H9 (cell line): ENCODE data around the gene CXCR4. TPM values are rescaled to one million over a fixed set of nuclear protein-coding genes. Genes with fewer than 3 reads are reported as not detected.

Source experiments
- DNase-seq: peaks from one replicate; pipeline ENCODE4 v3.0.0-alpha.2; 2017
- H2AFZ ChIP-seq: one replicate; pipeline ENCODE4 v1.6.1; 2013; ENCODE audit warnings: mild to moderate bottlenecking, low read length, control low read depth, moderate library complexity
- H2AK5ac ChIP-seq: 2 replicates; pipeline ENCODE4 v1.6.1; 2013; ENCODE audit warnings: low read length, control low read depth, mixed read lengths; ENCODE audit not compliant: insufficient read length
- H2BK120ac ChIP-seq: one replicate; pipeline ENCODE4 v1.6.1; 2013; ENCODE audit warnings: low read depth, mild to moderate bottlenecking, low read length, control low read depth, inconsistent platforms; ENCODE audit not compliant: poor library complexity, severe bottlenecking
- H2BK12ac ChIP-seq: 2 replicates; pipeline ENCODE4 v1.6.1; 2013; ENCODE audit warnings: low read length, control low read depth, mixed read lengths, low read depth; ENCODE audit not compliant: insufficient read length
- H2BK15ac ChIP-seq: 2 replicates; pipeline ENCODE4 v1.6.1; 2013; ENCODE audit warnings: low read depth, low read length, control low read depth
- H2BK20ac ChIP-seq: one replicate; pipeline ENCODE4 v1.6.1; 2013; ENCODE audit warnings: low read depth, mild to moderate bottlenecking, low read length, control low read depth, inconsistent platforms; ENCODE audit not compliant: poor library complexity, severe bottlenecking
- H2BK5ac ChIP-seq: 2 replicates; pipeline ENCODE4 v1.6.1; 2013; ENCODE audit warnings: low read length, control low read depth, mixed read lengths; ENCODE audit not compliant: insufficient read length
- H3K14ac ChIP-seq: 2 replicates; pipeline ENCODE4 v1.6.1; 2013; ENCODE audit warnings: low read length, control low read depth; ENCODE audit not compliant: insufficient read depth
- H3K18ac ChIP-seq: 2 replicates; pipeline ENCODE4 v1.6.1; 2013; ENCODE audit warnings: low read depth, mild to moderate bottlenecking, mixed read lengths, low read length, control low read depth; ENCODE audit not compliant: insufficient read length
- H3K23ac ChIP-seq: 2 replicates; pipeline ENCODE4 v1.6.1; 2013; ENCODE audit warnings: low read length, control low read depth, mixed read lengths, low read depth; ENCODE audit not compliant: insufficient read length
- H3K23me2 ChIP-seq: 2 replicates; pipeline ENCODE4 v1.6.1; 2013; ENCODE audit warnings: low read depth, mild to moderate bottlenecking, mixed read lengths, low read length, control low read depth; ENCODE audit not compliant: insufficient read length, poor library complexity, severe bottlenecking
- H3K27ac ChIP-seq: 2 replicates; pipeline ENCODE4 v1.5.1; 2013; ENCODE audit warnings: low read length, control low read depth, mixed read lengths, low read depth; ENCODE audit not compliant: insufficient read length
- H3K27me3 ChIP-seq: 2 replicates; pipeline ENCODE4 v1.6.1; 2013; ENCODE audit warnings: low read length, control low read depth, inconsistent platforms; ENCODE audit not compliant: insufficient read depth
- H3K4ac ChIP-seq: 2 replicates; pipeline ENCODE4 v1.6.1; 2013; ENCODE audit warnings: low read depth, mild to moderate bottlenecking, control low read depth, inconsistent platforms, low read length, moderate library complexity
- H3K4me1 ChIP-seq: 2 replicates; pipeline ENCODE4 v1.6.1; 2013; ENCODE audit warnings: low read length, control low read depth, inconsistent platforms; ENCODE audit not compliant: insufficient read depth
- H3K4me2 ChIP-seq: 2 replicates; pipeline ENCODE4 v1.6.1; 2013; ENCODE audit warnings: low read length, control low read depth, mixed read lengths; ENCODE audit not compliant: insufficient read length, insufficient read depth
- H3K56ac ChIP-seq: 2 replicates; pipeline ENCODE4 v1.6.1; 2013; ENCODE audit warnings: low read depth, mild to moderate bottlenecking, mixed read lengths, low read length, control low read depth; ENCODE audit not compliant: insufficient read length
- H3K79me1 ChIP-seq: 2 replicates; pipeline ENCODE4 v1.6.1; 2013; ENCODE audit warnings: low read depth, mild to moderate bottlenecking, moderate library complexity, low read length, control low read depth, inconsistent platforms; ENCODE audit not compliant: insufficient read depth, poor library complexity, severe bottlenecking
- H3K79me2 ChIP-seq: 2 replicates; pipeline ENCODE4 v1.6.1; 2013; ENCODE audit warnings: low read length, control low read depth, inconsistent platforms; ENCODE audit not compliant: insufficient read depth
- H3K9ac ChIP-seq: 2 replicates; pipeline ENCODE4 v1.6.1; 2013; ENCODE audit warnings: low read length, control low read depth, mixed read lengths; ENCODE audit not compliant: insufficient read length; ENCODE audit errors: extremely low read depth
- H3K9me3 ChIP-seq: one replicate; pipeline ENCODE4 v1.6.1; 2013; ENCODE audit warnings: low read depth, low read length, inconsistent platforms; ENCODE audit not compliant: control insufficient read depth
- H3T11ph ChIP-seq: one replicate; pipeline ENCODE4 v1.6.1; 2013; ENCODE audit warnings: mild to moderate bottlenecking, low read length, control low read depth, inconsistent platforms
- H4K20me1 ChIP-seq: one replicate; pipeline ENCODE4 v1.6.1; 2013; ENCODE audit not compliant: control insufficient read depth, insufficient read length, insufficient read depth
- H4K5ac ChIP-seq: 2 replicates; pipeline ENCODE4 v1.6.1; 2013; ENCODE audit warnings: low read depth, mild to moderate bottlenecking, mixed read lengths, low read length, control low read depth; ENCODE audit not compliant: insufficient read length
- H4K8ac ChIP-seq: replicated peaks from 2 replicates; pipeline ENCODE4 v1.6.1; 2013; ENCODE audit warnings: low read length, control low read depth, mixed read lengths, low read depth; ENCODE audit not compliant: insufficient read length
- H4K91ac ChIP-seq: 2 replicates; pipeline ENCODE4 v1.6.1; 2013; ENCODE audit warnings: low read depth, mild to moderate bottlenecking, moderate library complexity, mixed read lengths, low read length, control low read depth; ENCODE audit not compliant: insufficient read length
- H3K27ac Mint-ChIP-seq, 3 experiments: 2 replicates in 2 of 3; 3 replicates in 1 of 3; pipeline ENCODE4 v1.8.0; 2020 to 2021; ENCODE audit warnings: mixed read lengths in 3 of 3, mild to moderate bottlenecking in 1 of 3, moderate library complexity in 1 of 3
- H3K27me3 Mint-ChIP-seq: 2 replicates; pipeline ENCODE4 v1.8.0; 2021; ENCODE audit warnings: low read depth, mild to moderate bottlenecking, moderate library complexity, mixed read lengths
- H3K36me3 Mint-ChIP-seq, 3 experiments: 2 replicates in 2 of 3; 3 replicates in 1 of 3; pipeline ENCODE4 v1.8.0; 2020 to 2021; ENCODE audit warnings: low read depth in 3 of 3, mixed read lengths in 3 of 3; ENCODE audit not compliant: insufficient read depth in 1 of 3
- H3K4me1 Mint-ChIP-seq, 2 experiments: 2 replicates each; pipeline ENCODE4 v1.8.0; 2020; ENCODE audit warnings: mixed read lengths in 2 of 2
- H3K4me3 Mint-ChIP-seq, 2 experiments: 2 replicates in 1 of 2; 3 replicates in 1 of 2; pipeline ENCODE4 v1.8.0; 2020 to 2021; ENCODE audit warnings: mild to moderate bottlenecking in 2 of 2, mixed read lengths in 2 of 2, moderate library complexity in 1 of 2
- H3K9me3 Mint-ChIP-seq, 2 experiments: 2 replicates in 1 of 2; 3 replicates in 1 of 2; pipeline ENCODE4 v1.8.0; 2020; ENCODE audit warnings: mild to moderate bottlenecking in 2 of 2, mixed read lengths in 2 of 2, moderate library complexity in 1 of 2
- WGBS: extraction: QIAGEN DNeasy Blood & Tissue Kit; methylation state at CpG from one replicate; pipeline ENCODE4 v1.1.7; 2013; ENCODE audit warnings: missing lambda C conversion rate, low lambda C conversion rate, mixed read lengths; ENCODE audit not compliant: insufficient read length; ENCODE audit errors: extremely low coverage; 5-methylcytosine and 5-hydroxymethylcytosine counted together
- total RNA-seq: library from RNA; stranded (reverse); gene quantifications from 2 replicates; pipeline ENCODE4 v1.2.1, GENCODE V29; 2021
- TF ChIP-seq, protein P1 (sequence below): fragments of 200-600 bp; sonication (generic); conservative IDR thresholded peaks from 3 replicates; pipeline ENCODE4 v1.8.0; 2021; ENCODE audit warnings: antibody characterized with exemption, mild to moderate bottlenecking

The CXCR4 gene
- total RNA-seq, 1 experiment from 2014 or later, result 1.0 TPM

DNA sequence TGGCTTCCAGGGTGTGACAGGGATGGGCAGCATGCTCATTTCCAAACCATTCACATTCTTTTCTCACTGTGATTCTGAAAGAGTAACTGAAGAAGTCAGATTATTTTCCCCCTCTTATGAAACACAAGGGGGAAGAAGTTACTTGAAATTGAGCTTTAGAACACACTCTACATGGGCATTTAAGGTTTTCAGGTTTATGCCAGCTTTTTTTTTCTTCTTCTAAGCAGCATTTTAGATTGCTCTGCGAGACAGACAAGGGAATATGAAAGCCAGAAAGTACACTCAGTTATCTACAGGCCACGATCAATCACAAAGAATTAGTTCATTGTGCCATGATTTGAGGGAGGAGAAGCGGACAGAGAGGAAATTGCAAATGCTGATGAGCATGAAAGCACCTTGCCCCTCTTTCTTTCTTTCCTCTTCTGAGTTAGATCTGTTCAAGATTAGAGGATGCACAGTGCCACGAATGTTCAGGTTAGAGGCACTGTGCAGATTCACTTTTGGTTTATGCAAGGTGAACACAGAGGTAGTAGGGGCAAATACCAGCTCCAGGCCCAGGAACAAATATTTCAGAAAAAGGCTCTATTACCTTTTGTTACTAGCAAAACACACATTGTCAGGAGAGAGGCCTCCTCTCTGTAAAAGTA lies 49.2 kb downstream of the CXCR4 start:
- H4K8ac ChIP-seq, result no peak overlapping the region
- H3K23ac ChIP-seq, result no peak overlapping the region
- H3K23me2 ChIP-seq, result no peaks in the 10 kb centered on the region
- H3K18ac ChIP-seq, result no peak overlapping the region
- DNase-seq, result no peak
- H2BK20ac ChIP-seq, result no peak overlapping the region
- no peak overlapping the region for H3K4ac ChIP-seq
- H3K27ac ChIP-seq, result no peak overlapping the region
- H4K5ac ChIP-seq, result no peak overlapping the region
- H2BK5ac ChIP-seq, result no peak overlapping the region
- H3K4me1 ChIP-seq, result no peaks in the 10 kb centered on the region
- no peak overlapping the region for H2AFZ ChIP-seq
- Mint-ChIP-seq H3K4me1 (peaks cover 12 to 13% of the 10 kb centered on the region in 2 experiments), H3K36me3 (peaks cover 9 to 20% (median 10%) of the 10 kb centered on the region in 3 experiments), H3K9me3 (peaks cover 22 to 26% of the 10 kb centered on the region in 2 experiments), H3K4me3 (no peak overlapping the region), H3K27ac (no peak overlapping the region; a peak in 1 of 7 replicates), H3K27me3 (peaks cover 2% of the 10 kb centered on the region; the same call in 1 of the 2 replicates)
- TF ChIP-seq, protein P1, sequence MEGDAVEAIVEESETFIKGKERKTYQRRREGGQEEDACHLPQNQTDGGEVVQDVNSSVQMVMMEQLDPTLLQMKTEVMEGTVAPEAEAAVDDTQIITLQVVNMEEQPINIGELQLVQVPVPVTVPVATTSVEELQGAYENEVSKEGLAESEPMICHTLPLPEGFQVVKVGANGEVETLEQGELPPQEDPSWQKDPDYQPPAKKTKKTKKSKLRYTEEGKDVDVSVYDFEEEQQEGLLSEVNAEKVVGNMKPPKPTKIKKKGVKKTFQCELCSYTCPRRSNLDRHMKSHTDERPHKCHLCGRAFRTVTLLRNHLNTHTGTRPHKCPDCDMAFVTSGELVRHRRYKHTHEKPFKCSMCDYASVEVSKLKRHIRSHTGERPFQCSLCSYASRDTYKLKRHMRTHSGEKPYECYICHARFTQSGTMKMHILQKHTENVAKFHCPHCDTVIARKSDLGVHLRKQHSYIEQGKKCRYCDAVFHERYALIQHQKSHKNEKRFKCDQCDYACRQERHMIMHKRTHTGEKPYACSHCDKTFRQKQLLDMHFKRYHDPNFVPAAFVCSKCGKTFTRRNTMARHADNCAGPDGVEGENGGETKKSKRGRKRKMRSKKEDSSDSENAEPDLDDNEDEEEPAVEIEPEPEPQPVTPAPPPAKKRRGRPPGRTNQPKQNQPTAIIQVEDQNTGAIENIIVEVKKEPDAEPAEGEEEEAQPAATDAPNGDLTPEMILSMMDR, result no peak
- WGBS, result no CpG with 5 or more reads among the region's 4 CpGs
- no peaks in the 10 kb centered on the region for H3K9me3 ChIP-seq
- no peak overlapping the region for H2BK120ac ChIP-seq
- no peaks in the 10 kb centered on the region for H3K79me2 ChIP-seq
- H3T11ph ChIP-seq, result no peak overlapping the region
- no peak overlapping the region for H3K9ac ChIP-seq
- no peak overlapping the region for H3K4me2 ChIP-seq
- H3K27me3 ChIP-seq, result no peaks in the 10 kb centered on the region
- no peak overlapping the region for H3K56ac ChIP-seq
- no peak overlapping the region for H2BK12ac ChIP-seq
- no peaks in the 10 kb centered on the region for H4K20me1 ChIP-seq
- H4K91ac ChIP-seq, result no peak overlapping the region
- no peak overlapping the region for H2BK15ac ChIP-seq
- H3K79me1 ChIP-seq, result no peaks in the 10 kb centered on the region
- H3K14ac ChIP-seq, result no peak overlapping the region
- H2AK5ac ChIP-seq, result no peak overlapping the region
